8988T (cell line): ENCODE results near the gene DNAJA3.

Experiments
- DNase-seq: peaks from one replicate; pipeline ENCODE4 v3.0.0; 2011

Gene DNAJA3

DNA sequence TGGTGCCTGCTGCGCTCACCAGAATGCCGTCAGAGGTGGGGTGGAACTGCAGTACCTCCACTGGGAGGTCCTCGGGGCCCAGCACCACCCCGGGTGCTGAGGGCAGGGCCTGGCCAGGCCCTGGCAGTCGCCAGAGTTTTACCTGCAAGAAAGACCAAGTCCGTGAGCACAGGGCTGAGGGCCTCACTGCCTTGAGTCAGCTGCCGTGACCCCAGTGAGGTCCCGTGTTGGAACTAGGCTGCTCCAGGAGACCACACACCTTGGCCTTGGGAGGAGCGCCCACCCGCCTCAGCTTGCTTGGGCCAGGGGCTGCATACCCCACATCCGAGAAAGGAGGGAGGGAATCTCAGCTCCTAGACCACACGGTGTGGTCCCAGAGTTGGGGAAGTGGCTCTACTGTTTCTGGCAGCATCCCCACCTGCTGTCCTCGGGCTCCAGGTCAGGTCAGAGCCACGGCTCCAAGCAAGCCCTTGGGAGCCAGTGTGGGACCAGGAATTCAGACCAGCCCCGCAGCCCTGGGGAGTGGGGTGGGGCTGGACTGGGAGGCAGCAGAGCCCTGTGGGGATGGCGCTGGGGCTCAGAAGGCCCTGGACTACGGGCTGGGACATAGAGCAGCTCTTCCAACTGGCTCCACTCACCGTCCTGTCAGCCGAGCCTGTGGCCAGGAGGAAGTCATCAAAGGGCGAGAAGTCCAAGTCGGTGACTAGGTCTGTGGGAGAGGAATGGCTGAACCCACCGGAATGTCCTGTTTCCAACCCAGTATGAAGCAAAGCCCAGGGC, 17.9 kb upstream of the DNAJA3 start:
- DNase-seq: peak; percentile 37

DNA sequence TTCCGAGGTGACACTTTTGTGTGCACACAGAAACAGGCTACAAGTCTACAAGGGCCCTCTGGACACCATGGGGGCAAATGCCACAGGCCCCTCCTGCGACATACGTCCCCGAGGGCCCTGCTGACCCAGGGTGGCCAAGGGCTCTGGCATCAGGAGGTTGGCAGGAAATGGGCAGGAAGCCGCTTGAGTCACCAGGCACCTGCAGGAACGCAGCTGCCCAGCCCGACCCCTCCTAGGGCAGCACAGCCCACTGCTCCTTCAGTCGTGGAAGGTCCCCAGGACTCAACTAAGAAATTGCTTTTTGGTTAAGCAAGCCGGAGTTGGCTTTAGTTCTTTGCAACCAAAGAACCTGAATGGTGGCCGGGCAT, 17.4 kb upstream of the DNAJA3 start:
- DNase-seq: peak; percentile 40

DNA sequence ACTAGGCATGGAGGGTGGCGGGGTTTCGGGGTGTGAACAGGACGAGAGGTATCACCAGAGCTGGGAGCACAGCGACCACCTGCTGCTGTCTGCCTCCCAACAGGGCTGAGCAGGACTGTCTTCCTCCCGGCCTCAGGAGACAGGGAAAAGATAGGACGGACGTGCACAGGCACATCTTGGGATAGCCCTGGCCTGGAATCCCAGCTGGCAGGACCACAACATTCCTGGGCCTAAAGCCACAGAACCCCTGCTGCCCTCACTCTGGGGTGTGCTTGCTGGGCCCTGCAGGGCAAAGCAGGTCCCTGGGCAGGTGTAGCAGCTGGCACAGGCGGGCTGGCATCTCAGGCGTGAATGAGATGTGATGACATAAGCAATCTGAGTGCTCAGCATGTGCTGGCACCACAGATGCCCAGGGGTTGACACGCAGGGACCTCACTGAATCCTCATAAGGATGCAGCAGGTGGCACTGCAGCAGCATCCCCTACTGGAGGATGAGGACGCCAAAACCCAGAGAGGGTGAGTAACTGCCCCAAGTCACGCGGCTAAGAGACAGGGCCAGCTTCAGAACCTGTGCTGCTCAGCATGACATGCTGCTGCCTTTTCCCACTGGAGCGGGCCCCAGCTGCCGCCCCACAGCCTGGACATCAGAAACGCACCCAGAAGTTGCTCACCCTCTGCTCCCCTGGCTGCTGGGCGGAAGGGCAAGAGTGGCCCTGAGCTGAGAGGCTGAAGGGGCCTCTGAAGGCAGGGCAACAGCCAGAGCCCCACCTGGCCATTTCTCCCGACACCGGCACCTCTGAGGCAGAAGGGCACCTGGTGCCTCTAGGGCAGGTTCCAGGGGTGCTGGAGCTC, 16.4 kb upstream of the DNAJA3 start:
- DNase-seq: peak; percentile 64

DNA sequence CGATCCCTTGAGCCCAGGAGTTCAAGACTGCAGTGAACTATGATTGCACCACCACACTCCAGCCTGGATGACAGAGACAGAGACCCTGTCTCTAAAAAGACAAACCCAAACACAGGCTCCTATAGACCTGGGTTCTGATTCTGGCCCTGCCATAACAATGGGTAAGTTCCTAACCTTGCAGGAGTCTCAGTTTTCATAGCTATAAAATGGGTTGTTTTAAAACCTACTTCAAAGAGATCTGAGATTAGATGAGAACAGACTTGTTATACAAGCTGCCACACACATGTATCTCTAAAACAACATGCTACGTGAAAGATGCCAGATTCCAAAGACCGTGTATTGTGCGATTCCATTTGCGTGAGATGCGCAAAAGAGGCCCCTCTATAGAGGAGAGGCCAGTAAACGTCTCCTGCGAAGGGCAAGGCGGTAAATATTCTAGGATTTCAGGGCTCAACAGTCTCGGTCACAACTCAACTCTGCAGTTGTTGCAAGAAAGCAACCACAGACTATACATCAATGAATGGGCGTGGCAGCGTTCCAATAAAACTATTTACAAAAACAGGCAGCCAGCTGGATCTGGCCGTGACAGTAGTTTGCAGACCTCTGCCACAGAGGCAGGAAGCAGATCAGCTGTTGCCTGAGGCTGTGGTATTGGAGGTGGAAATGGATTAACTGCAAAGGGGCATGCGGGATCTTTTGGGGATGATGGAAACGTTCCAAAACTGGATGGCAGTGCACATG, 15.2 kb upstream of the DNAJA3 start:
- no peak for DNase-seq

DNA sequence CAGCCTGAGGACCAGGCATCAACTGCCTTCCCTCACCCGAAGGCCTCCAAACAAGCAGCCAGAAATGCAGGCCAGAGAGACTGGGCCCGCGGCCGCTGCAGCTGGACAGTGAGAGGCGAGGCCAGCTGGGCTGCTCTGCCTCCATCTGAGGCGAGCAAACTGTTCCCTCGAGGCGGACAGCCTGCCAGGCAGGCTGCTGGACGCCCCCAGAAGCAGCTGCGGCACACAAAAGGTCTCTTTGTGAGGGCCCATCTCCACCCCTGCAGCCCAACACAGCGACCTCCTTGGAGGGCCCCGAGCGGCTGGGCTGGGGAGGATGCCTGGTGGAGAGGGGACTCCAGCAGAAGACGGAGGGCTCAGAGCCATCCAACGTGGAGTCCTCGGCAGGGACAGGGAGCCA, 14.0 kb upstream of the DNAJA3 start:
- no peak for DNase-seq

DNA sequence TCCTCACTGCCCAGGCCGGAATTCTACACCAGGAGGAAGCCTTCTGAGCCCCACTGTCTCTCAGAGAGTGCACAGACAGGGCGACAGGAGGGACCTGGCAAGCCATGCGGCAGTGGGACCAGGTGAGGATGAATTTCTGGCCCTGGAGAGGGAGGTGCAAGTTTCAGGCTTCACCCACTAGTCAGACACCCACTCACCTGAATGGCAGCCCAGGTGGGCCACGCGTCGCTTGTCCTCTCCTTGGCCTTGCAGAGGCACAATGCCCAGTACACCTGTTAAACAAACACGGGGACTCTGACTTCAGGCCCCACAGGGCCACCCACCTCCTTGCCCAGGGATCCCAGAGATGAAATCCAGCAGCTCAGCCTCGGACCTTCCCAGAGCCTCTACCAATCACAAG, 13.5 kb upstream of the DNAJA3 start:
- no peak for DNase-seq

DNA sequence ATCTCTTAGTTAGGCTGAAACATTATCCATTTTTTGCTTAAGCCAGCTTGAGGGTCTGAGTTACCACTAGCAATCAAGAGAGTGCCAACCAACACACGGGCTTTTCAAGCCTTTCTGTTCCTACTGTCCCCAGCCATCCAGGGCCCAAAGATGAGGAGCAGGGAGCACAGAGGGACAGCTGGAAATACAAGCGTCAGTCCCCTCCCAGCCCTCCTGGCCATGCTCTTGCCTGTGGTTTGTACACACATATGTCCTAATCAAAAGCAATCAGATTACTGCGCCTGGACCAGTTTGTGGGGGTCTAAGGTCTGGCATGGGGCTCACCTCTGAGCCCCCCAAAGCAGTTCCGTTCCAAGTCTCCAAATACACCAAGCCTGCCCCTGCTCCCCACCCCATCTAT, 12.8 kb upstream of the DNAJA3 start:
- DNase-seq: no peak

DNA sequence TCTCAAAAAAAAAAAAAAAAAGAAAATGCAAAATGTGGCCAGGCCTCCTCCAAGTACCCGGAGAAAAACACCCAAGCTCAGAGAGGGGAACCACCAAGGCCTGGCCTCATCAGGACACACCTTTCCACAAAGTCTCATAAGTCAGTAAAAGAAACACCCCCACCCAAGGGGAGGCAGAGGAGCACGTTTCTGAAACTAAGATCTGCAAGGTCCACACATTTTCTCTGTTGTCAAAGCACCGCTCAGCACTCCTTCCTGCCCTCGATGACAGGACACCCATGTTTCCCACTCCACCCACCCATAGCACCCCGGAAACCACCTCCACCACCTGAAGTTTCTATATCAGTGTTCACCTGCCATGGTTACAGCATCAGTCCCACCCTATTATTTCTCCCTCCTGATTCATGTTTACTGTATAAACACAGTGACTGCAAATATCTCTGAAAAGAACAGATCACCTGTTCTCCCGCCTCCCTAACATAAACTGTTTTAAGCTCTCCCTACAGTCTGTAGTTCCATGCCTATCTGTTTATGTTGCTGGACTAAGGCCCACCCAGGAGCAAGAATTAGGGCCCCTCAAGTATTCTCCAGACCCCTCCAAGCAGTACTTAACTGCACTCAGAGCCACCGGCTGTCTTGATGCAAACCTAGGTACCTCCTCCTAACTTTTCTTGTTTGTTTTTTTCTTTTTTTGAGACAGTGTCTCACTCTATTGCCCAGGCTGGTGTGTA, 11.3 kb upstream of the DNAJA3 start:
- no peak for DNase-seq

DNA sequence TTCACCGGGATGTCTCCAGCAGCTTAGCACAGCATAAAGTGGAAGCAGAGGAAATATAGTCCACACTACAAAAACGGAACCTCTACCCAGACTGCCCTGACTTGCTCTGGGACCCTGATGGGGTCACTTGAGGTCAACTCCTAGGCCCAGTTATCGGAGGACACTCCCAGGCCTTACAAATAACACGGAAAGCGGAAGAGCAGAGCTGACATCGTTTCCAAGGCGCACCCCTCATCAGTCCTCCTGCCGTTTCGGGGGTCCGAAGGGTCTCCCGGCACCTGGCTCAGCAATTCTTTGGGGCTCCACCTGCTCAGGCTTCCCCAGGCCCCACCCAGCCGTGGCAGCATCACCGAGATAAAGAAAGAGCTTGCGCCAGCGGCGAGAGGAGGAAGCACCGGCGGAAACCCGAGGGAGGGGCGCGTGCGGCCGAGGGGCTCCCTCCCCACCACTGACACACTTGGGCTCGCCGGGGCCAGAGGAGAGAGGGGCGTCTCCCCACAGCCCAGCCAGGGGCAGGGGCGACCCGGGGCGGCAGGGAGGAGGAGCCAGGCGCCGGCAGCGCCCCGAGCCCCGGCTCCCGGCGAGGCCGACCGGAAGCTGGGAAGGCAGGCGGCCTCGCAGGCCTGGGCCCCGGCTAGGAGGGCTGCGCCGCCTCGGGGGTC, 10.0 kb upstream of the DNAJA3 start:
- DNase-seq: no peak

DNA sequence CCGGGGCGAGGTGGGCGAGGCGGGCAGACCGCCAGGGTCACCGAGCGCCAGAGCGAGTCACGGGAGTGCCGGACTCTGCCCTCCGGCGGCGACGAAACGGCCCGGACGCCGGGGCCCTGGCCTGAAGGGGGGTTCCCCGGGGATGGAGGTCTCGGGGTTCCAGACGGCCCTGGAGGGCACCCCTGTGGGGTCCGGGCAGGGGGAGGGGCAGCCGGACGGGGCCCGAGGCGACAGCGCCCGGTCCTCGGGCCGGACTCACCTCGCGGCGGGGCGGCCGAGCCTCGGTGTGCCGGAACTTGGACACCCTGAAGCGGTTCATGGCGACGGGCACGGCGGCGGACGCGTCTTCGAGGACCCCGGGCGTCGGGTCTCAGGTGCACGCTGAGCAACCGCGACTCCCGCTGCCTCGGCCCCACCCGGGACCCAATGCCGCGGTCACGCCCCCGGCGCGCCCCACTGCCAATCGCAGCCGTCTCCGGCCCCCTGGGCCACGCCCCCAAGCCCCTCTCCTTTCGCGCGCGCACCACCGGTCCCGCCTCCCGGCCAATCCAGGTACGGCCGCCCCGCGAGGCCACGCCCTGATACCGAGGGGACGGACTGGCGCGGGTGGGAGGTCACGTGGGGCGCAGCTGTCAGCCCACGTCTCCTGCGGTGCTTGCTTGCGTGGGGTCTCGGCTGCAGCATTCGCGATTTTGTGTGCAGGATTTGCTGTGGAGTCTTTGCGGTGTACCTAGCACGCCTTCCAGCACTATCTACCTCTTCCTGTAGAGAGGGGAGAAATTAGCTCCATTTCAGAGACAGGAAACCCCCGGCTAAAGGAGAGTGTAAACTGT, 9.3 kb upstream of the DNAJA3 start, which contains the start of gene CORO7:
Gene CORO7, minus strand, starts transcription at position 397 of the 833 bp plus-strand sequence. Its CDS starts 78 bp downstream, at position 319.
- DNase-seq: peak; percentile 75

DNA sequence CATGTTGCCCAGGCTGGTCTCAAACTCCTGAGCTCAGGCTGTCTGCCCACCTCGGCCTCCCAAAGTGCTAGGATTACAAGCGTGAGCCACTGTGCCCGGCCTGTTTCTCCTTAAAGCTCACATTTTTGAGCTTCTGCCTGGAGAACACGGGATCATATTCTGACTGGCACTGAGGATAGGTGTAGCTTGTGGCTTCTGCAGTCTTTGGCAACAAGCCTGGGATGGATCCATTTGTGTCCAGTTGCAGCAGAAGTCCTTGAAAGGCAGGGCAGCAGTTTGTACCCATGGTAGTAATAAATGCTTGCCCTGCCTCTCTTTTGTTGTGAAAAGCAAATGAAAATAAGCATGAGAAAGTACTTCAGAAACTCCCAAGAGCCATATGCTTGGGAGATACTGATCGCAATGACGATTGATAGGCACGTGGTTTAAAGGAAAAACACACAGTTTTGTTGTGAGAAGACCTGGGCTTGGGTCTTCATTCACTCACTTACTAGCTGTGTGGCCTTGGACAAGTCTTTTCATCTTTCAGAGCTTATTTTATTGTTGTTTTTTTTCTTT, 6.2 kb upstream of the DNAJA3 start:
- DNase-seq: no peak

DNA sequence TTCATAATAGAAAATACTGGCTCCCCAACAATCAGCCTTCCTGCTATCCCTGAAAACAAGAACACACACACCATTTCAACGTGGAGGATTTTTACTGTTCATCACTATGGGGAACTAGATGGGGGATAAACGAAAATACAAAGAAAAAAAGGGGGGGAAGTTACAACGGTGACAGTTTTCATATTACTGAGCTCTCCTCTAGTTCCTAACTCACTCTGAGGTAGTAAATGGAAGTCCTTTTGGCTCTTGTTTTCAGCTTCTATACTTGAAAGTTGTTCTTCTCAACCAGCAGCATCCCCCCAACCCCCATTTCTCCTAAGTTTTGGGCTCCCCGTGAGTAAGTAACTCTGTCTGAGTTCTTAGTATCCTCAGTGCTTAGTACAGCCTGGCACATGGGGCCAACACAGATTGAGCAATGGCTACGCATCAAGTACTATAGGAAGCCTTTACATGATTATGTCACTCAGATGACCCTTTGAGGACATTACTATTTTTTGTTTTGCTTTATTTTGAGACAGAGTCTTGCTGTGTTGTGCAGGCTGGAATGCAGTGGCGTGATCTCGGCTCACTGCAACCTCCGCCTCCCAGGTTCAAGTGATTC, 5.1 kb upstream of the DNAJA3 start:
- no peak for DNase-seq

DNA sequence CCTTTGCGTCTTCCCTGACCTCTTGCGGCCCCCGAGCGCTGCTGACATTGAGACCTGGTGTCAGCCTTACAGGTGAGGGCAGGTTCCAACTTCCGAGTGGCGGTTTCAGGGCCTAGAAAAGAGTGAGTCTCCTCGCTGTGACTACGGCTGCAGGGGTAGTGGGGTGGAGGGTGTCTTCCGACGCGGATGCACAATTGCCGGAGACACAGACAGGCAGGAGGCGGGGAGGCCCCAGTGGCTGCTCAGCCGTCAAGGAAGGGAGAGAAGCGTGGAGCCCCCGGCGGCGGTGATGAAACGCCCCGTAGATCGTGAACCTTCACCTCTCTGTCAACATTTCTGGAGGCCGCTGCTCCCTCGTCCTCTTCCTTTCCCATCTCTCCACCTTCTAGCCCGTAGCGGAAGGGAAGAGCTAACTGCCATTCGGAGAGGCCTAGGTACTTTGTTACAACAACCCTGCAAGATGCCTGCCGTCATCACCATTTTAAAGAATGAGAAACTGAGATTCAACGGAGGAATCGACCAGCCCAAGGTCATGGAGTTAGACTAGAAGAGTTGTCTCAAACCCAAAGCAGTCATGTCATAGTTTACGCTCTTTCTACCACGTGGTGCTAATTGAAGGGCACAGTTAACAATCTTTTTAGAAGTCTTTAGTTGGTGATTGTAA, 485 bp downstream of the DNAJA3 start:
- DNase-seq: no peak

DNA sequence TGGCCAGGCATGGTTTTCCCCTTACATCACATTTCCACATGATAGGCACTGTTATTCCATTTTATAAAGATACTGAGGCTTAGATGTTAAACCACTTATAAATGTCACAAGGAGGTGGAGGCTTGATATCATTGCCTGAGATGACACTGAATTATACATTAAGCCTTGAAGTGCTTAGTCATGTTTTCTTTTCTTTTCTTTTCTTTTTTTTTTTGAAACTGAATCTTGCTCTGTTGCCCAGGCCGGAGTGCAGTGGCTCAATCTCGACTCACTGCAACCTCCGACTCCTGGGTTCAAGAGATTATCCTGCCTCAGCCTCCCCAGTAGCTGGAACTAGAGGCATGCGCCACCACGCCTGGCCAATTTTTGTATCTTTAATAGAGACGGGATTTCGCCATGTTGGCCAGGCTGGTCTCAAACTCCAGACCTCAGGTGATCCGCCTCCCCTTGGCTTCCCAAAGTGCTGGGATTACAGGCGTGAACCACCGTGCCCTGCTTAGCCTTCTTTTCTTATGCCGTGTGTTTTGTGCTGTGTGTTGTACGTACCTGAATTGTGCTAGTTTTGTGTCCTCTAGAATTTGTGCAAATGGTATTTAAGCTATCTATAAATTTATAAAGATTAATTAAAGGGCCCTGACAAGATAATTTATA, 1.2 kb downstream of the DNAJA3 start:
- DNase-seq: no peak

DNA sequence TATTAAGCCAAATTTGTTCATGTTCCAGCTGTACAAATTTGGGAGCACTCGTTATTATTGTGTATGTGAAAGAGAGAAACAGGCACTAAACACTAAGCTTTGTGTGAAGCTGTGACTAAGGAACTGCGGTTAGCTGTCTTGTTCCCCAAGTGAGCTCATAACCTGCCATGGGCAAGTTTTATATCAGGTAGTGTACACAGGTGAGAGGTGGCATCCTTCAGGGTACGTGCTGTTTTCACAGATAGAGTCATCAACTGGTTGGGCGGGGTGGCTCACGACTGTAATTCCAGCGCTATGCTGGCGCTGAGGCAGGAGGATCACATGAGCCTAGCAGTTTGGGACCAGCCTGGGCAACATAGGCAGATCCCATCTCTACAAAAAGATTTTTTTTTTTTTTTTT, 2.8 kb downstream of the DNAJA3 start:
- no peak for DNase-seq

DNA sequence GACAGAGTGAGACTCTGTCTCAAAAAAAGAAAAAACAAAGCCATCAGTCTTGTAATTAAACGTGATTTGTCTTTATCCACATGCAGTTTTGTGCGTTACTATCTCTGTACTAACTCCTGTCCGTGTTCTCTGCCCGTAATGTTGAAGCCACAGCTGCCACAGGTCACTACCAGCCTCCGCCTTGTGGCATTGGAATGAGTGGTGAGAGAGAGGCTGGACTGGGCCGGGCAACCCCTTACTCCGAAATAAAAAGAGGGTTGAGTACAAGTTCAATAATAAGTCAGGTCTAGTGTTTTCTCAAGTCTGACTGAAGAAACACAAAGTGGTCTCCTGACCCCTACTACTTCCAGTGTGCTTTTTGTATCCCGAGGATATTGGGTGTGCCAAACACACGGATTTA, 5.4 kb downstream of the DNAJA3 start:
- DNase-seq: no peak

DNA sequence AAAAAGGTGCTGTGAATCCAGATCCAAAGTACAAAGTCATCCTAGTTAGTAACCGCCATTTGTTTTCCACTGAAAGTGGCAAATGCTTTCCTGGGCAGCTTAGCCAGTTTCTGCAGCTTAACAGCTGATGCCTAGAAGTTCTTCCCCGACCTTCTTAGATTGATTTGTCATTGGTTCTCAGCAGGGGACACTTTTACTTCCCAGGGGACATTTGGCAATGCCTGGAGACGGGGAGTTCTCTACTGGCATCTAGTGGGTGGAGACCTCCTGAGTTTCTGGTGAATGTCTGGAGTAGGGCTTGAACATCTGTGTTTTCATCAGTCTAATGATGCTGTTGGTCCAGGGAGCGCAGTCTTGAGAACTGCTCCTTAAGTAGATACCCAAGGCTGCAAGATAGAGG, 7.6 kb downstream of the DNAJA3 start:
- DNase-seq: no peak

DNA sequence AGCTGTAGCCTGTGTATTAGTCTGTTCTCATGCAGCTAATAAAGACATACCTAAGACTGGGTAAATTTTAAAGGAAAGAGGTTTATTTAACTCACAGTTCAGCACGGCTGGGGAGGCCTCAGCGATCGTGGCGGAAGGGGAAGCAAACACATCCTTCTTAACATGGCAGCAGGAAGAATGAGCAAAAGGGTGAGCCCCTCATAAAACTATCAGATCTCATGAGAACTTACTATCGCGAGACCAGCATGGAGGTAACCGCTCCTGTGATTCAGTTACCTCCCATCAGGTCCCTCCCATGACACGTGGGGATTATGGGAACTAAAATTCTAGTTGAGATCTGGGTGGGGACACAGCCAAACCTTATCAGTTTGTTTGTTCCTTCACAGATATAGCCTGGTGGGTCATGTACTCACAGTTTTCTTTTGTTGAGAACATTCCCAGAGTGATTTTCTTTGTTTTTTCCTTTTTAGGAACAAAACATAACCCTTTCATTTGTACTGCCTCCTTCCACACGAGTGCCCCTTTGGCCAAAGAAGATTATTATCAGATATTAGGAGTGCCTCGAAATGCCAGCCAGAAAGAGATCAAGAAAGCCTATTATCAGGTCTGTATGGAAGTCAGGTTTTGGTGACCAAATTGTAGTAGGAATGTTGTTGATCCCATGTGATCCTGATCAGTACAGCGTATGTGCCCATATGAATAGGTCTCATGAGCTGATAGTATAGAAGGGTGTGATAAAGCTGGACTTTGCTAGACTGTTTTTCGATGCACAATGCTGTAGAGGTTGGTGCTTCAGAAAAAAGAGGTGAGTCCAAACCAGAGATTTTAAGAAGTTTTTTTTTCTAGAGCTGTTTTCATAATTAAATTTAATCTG, 8.5 kb downstream of the DNAJA3 start:
- DNase-seq: no peak
